SK-N-SH (cell line): ENCODE data around the gene SIRPA. TPM values are rescaled to one million over a fixed set of nuclear protein-coding genes. Genes with fewer than 3 reads are reported as not detected.

Experiments used
- ELF1 ChIP-seq: IDR thresholded peaks from 2 replicates; pipeline ENCODE4 v1.4.0; 2012
- EZH2phosphoT487 ChIP-seq: fragments of 200-600 bp; sonication (generic); IDR thresholded peaks from 2 replicates; pipeline ENCODE4 v1.6.1; 2017; ENCODE audit warnings: low read depth, mixed run types, mild to moderate bottlenecking, antibody characterized with exemption, moderate library complexity, borderline replicate concordance
- FOSL2 ChIP-seq: IDR thresholded peaks from 2 replicates; pipeline ENCODE4 v1.4.0; 2012; ENCODE audit warnings: low read depth, mild to moderate bottlenecking, moderate library complexity, borderline replicate concordance
- FOXM1 ChIP-seq: IDR thresholded peaks from 2 replicates; pipeline ENCODE4 v1.4.0; 2012; ENCODE audit warnings: low read depth, mild to moderate bottlenecking
- GABPA ChIP-seq: IDR thresholded peaks from 2 replicates; pipeline ENCODE4 v1.4.0; 2012; ENCODE audit warnings: low read depth, mild to moderate bottlenecking
- JUND ChIP-seq: IDR thresholded peaks from 2 replicates; pipeline ENCODE4 v1.4.0; 2012
- MEF2A ChIP-seq: IDR thresholded peaks from 2 replicates; pipeline ENCODE4 v1.4.0; 2012; ENCODE audit warnings: low read depth, borderline replicate concordance
- MXI1 ChIP-seq: IDR thresholded peaks from 2 replicates; pipeline ENCODE4 v1.6.1; 2012; ENCODE audit warnings: mild to moderate bottlenecking, low read depth, low read length, improper control_type of control experiment
- NRF1 ChIP-seq: IDR thresholded peaks from 2 replicates; pipeline ENCODE4 v1.6.1; 2012; ENCODE audit warnings: low read depth, mild to moderate bottlenecking, low read length
- POLR2AphosphoS5 ChIP-seq: IDR thresholded peaks from 2 replicates; pipeline ENCODE4 v1.6.1; 2012; ENCODE audit warnings: low read depth, low read length
- RAD21 ChIP-seq: IDR thresholded peaks from 2 replicates; pipeline ENCODE4 v1.6.1; 2012; ENCODE audit warnings: mild to moderate bottlenecking, low read length
- RCOR1 ChIP-seq: fragments of 150-350 bp; IDR thresholded peaks from 2 replicates; pipeline ENCODE4 v1.6.1; 2017; ENCODE audit warnings: antibody characterized with exemption, low read length
- RFX5 ChIP-seq: IDR thresholded peaks from 2 replicates; pipeline ENCODE4 v1.6.1; 2012; ENCODE audit warnings: mild to moderate bottlenecking, improper control_type of control experiment, low read length
- RXRA ChIP-seq: IDR thresholded peaks from 2 replicates; pipeline ENCODE4 v1.4.0; 2012; ENCODE audit warnings: low read depth, mild to moderate bottlenecking, borderline replicate concordance
- SIN3A ChIP-seq: IDR thresholded peaks from 2 replicates; pipeline ENCODE4 v1.6.1; 2012; ENCODE audit warnings: low read depth, mild to moderate bottlenecking, low read length, moderate library complexity, borderline replicate concordance
- TCF12 ChIP-seq: IDR thresholded peaks from 2 replicates; pipeline ENCODE4 v1.4.0; 2012
- TEAD4 ChIP-seq: IDR thresholded peaks from 2 replicates; pipeline ENCODE4 v1.4.0; 2012; ENCODE audit warnings: mild to moderate bottlenecking, borderline replicate concordance; ENCODE audit not compliant: insufficient read depth
- YY1 ChIP-seq: IDR thresholded peaks from 2 replicates; pipeline ENCODE4 v1.4.0; 2012; ENCODE audit warnings: low read depth, mild to moderate bottlenecking
- polyA plus RNA-seq, 3 experiments: library from polyadenylated mRNA; depleted of rRNA; stranded (reverse); fragments of >200 nt; gene quantifications; 2 replicates each; pipeline ENCODE4 v1.2.3, GENCODE V29; 2012
- TF ChIP-seq, protein P1 (sequence below): IDR thresholded peaks from 2 replicates; pipeline ENCODE4 v1.4.0; 2012; ENCODE audit warnings: low read depth, borderline replicate concordance
- TF ChIP-seq, protein P2 (sequence below): fragments of 150-350 bp; IDR thresholded peaks from 2 replicates; pipeline ENCODE4 v1.6.1; 2017; ENCODE audit warnings: antibody characterized with exemption, low read length, low read depth, borderline replicate concordance
- TF ChIP-seq, protein P3 (sequence below): fragments of 200-600 bp; sonication (generic); IDR thresholded peaks from 2 replicates; pipeline ENCODE4 v1.6.1; 2017; ENCODE audit warnings: antibody characterized with exemption, mild to moderate bottlenecking, moderate library complexity
- TF ChIP-seq, protein P4 (sequence below): IDR thresholded peaks from 2 replicates; pipeline ENCODE4; 2012
- TF ChIP-seq, protein P5 (sequence below): IDR thresholded peaks from 2 replicates; pipeline ENCODE4 v1.4.0; 2012; ENCODE audit warnings: low read depth, borderline replicate concordance

SIRPA gene
- polyA plus RNA-seq, 1 of the 3 experiments (the other 2 are of a cell fraction), result 9.1 TPM

DNA sequence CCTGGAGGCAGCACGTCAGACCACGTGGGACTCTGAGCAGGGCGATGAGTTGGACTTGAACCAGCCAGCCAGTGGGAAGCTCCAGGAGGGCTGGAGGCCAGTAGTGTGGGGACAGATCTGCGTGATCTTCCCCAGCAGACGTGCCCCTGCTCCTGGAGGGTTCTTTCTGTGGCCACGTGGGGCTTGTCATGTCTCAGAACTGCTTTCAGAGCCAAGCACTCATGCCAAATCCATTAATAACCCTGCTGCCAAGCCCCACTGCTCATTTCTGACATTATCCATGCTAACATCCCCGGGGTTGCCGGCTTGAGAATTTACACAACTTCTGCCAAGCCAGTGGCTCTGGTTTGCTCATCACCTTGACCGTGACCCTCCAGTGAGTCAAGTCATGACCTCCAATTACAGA, 38.3 kb downstream of the SIRPA start (continued):
- TF ChIP-seq, protein P1, sequence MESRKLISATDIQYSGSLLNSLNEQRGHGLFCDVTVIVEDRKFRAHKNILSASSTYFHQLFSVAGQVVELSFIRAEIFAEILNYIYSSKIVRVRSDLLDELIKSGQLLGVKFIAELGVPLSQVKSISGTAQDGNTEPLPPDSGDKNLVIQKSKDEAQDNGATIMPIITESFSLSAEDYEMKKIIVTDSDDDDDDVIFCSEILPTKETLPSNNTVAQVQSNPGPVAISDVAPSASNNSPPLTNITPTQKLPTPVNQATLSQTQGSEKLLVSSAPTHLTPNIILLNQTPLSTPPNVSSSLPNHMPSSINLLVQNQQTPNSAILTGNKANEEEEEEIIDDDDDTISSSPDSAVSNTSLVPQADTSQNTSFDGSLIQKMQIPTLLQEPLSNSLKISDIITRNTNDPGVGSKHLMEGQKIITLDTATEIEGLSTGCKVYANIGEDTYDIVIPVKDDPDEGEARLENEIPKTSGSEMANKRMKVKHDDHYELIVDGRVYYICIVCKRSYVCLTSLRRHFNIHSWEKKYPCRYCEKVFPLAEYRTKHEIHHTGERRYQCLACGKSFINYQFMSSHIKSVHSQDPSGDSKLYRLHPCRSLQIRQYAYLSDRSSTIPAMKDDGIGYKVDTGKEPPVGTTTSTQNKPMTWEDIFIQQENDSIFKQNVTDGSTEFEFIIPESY, result peak; percentile 47; the same call in 1 of the 2 replicates
- TF ChIP-seq RXRA, result peak; percentile 83; the same call in 1 of the 2 replicates
- no peak for TF ChIP-seq MEF2A
- TF ChIP-seq, protein P2, sequence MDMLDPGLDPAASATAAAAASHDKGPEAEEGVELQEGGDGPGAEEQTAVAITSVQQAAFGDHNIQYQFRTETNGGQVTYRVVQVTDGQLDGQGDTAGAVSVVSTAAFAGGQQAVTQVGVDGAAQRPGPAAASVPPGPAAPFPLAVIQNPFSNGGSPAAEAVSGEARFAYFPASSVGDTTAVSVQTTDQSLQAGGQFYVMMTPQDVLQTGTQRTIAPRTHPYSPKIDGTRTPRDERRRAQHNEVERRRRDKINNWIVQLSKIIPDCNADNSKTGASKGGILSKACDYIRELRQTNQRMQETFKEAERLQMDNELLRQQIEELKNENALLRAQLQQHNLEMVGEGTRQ, result no peak
- TF ChIP-seq, protein P3, sequence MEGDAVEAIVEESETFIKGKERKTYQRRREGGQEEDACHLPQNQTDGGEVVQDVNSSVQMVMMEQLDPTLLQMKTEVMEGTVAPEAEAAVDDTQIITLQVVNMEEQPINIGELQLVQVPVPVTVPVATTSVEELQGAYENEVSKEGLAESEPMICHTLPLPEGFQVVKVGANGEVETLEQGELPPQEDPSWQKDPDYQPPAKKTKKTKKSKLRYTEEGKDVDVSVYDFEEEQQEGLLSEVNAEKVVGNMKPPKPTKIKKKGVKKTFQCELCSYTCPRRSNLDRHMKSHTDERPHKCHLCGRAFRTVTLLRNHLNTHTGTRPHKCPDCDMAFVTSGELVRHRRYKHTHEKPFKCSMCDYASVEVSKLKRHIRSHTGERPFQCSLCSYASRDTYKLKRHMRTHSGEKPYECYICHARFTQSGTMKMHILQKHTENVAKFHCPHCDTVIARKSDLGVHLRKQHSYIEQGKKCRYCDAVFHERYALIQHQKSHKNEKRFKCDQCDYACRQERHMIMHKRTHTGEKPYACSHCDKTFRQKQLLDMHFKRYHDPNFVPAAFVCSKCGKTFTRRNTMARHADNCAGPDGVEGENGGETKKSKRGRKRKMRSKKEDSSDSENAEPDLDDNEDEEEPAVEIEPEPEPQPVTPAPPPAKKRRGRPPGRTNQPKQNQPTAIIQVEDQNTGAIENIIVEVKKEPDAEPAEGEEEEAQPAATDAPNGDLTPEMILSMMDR, result no peak
- no peak for TF ChIP-seq GABPA
- TF ChIP-seq RCOR1, result peak; percentile 79
- TF ChIP-seq FOSL2, result peak; percentile 3; the same call in 1 of the 2 replicates
- TF ChIP-seq NRF1, result no peak
- peak; percentile 83 for TF ChIP-seq MXI1
- TF ChIP-seq RAD21, result no peak
- TF ChIP-seq SIN3A, result no peak
- TF ChIP-seq, protein P4, sequence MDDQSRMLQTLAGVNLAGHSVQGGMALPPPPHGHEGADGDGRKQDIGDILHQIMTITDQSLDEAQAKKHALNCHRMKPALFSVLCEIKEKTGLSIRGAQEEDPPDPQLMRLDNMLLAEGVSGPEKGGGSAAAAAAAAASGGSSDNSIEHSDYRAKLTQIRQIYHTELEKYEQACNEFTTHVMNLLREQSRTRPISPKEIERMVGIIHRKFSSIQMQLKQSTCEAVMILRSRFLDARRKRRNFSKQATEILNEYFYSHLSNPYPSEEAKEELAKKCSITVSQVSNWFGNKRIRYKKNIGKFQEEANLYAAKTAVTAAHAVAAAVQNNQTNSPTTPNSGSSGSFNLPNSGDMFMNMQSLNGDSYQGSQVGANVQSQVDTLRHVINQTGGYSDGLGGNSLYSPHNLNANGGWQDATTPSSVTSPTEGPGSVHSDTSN, result peak; percentile 87
- TF ChIP-seq TCF12, result peak; percentile 90
- TF ChIP-seq RFX5, result no peak
- peak; percentile 44; the same call in 1 of the 2 replicates for TF ChIP-seq POLR2AphosphoS5
- no peak for TF ChIP-seq ELF1
- no peak for TF ChIP-seq YY1
- TF ChIP-seq, protein P5, sequence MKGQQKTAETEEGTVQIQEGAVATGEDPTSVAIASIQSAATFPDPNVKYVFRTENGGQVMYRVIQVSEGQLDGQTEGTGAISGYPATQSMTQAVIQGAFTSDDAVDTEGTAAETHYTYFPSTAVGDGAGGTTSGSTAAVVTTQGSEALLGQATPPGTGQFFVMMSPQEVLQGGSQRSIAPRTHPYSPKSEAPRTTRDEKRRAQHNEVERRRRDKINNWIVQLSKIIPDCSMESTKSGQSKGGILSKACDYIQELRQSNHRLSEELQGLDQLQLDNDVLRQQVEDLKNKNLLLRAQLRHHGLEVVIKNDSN, result peak; percentile 71
- no peak for TF ChIP-seq EZH2phosphoT487
- TF ChIP-seq FOXM1, result no peak
- TF ChIP-seq JUND, result peak; percentile 48
- TF ChIP-seq TEAD4, result no peak; the same call in 1 of the 2 replicates
